Bronchial epithelial cell (primary cell): ENCODE measurements around the gene SLIT3. TPM values are rescaled to one million over a fixed set of nuclear protein-coding genes. Genes with fewer than 3 reads are reported as not detected.

ENCODE experiments used
- DNase-seq: peaks from one replicate; pipeline ENCODE4 v3.0.0-alpha.2; 2010; ENCODE audit warnings: low read depth
- FAIRE-seq: peaks from 2 replicates; lab custom pipeline; 2011; peaks lifted over from hg19 to GRCh38; lab: Jason Lieb, UNC
- H3K27me3 ChIP-seq: 2 replicates; pipeline ENCODE4 v1.5.1; 2011; ENCODE audit warnings: low read length; ENCODE audit not compliant: control insufficient read depth, insufficient read depth
- H3K36me3 ChIP-seq: 2 replicates; pipeline ENCODE4 v1.5.1; 2011; ENCODE audit warnings: low read length; ENCODE audit not compliant: control insufficient read depth, insufficient read depth
- H3K4me3 ChIP-seq: 2 replicates; pipeline ENCODE4 v1.5.1; 2011; ENCODE audit warnings: mild to moderate bottlenecking, low read depth, low read length, control low read depth
- CTCF ChIP-seq: IDR thresholded peaks from 2 replicates; pipeline ENCODE4 v1.5.1; 2011; ENCODE audit warnings: mild to moderate bottlenecking, moderate library complexity, low read length, control low read depth, inconsistent platforms; ENCODE audit not compliant: insufficient read depth, severe bottlenecking
- total RNA-seq: library from RNA; depleted of rRNA; stranded (reverse); fragments of >200 nt; gene quantifications from 2 replicates; pipeline ENCODE4 v1.2.1, GENCODE V29; 2014

Gene SLIT3
- total RNA-seq, 1 donor from 2014 or later: 0.79 TPM

- DNase-seq: peak; percentile 76
- TF ChIP-seq CTCF: peak; percentile 91
Measured at GRCh38 chr5:169302491-169303118, 1.7 kb upstream of the SLIT3 start.

DNA sequence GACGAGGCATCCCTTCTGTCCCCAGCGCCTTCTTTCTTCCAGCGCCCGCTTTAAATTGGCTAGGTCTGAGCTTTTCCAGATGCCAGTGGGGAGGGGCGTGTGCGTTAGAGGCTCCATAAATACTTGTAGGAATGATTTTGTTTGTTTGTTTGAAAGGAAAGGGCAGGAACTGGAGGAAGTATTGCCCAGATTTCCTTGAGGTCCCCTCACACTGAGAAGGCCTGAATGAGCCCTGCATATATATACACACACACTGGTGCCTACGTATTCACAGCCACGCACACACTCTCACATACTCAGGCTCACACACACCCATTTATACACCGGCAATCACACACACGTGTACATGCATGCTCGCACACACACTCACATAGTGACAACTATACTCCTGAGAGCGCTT lies 1.0 kb upstream of the SLIT3 start:
- Histone ChIP-seq H3K36me3 (no peaks in the 10 kb centered on the region), H3K27me3 (no peaks in the 10 kb centered on the region), H3K4me3 (no peak overlapping the region)
- no peak for TF ChIP-seq CTCF
- DNase-seq (no peak), FAIRE-seq (no peak)

More at GRCh38 chr5:169302491-169303118, 1.7 kb upstream of the SLIT3 start:
- Histone ChIP-seq H3K4me3 (no peak overlapping the region), H3K27me3 (no peaks in the 10 kb centered on the region), H3K36me3 (no peaks in the 10 kb centered on the region)
- peak; percentile 73 for FAIRE-seq

- H3K27me3 ChIP-seq: no peaks in the 10 kb centered on the region
- TF ChIP-seq CTCF: no peak
- H3K36me3 ChIP-seq: no peaks in the 10 kb centered on the region
- H3K4me3 ChIP-seq: peak overlapping the region; percentile 37
- DNase-seq (peak; percentile 4), FAIRE-seq (no peak)
Measured at GRCh38 chr5:169301386-169301934, 521 bp upstream of the SLIT3 start.

DNA sequence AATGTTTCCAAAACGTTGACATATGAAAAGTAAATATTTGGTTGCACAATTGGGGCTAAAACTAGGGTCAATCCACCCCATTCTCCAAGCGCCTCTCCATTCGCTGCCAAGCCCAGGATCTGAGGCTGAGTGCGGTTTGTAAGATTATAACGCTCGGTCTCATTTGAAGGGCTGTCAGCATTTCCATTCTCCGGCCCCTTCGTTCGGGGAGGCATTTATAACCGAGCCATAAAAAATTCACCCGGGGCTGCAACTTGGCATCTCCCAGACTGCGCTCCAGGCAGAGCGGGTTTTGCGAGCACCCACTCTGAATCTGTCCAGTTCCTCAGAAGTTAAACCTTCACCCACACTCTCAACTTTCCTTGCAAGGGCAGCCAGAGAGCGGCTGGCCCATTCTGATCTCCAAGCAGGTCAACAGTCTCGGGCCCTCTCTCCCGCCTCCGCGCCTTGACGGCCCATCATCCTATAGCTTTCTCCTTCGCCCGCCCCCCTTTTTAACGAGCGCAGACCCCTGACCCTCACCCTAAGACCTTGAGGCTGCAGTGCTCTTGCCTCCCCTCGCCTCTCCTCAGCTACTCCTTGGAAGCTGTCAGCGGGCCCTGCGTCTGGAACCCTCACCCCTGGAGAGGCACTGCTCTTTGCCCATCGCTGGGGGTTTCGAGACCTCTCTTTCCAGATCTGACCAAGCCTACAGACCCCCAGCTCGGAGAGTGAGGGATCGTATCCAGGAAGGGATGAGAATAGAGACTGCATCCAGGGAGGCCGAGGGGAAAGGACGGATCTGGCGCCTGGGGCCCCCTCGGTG lies 1.1 kb downstream of the SLIT3 start:
- FAIRE-seq: no peak
- Histone ChIP-seq H3K4me3 (peak overlapping the region; percentile 37), H3K36me3 (no peaks in the 10 kb centered on the region), H3K27me3 (no peaks in the 10 kb centered on the region)
- no peak for TF ChIP-seq CTCF
- peak; percentile 6 for DNase-seq

- no peaks in the 10 kb centered on the region for H3K36me3 ChIP-seq
- no peak for FAIRE-seq
- DNase-seq: peak; percentile 2
- no peak for TF ChIP-seq CTCF
- no peak overlapping the region for H3K4me3 ChIP-seq
- H3K27me3 ChIP-seq: no peaks in the 10 kb centered on the region
Measured at GRCh38 chr5:169299191-169299662, 1.7 kb downstream of the SLIT3 start.
